Prostate gland (tissue), 2 donors: ENCODE results near the gene MPEG1. TPM values are rescaled to one million over a fixed set of nuclear protein-coding genes. Genes with fewer than 3 reads are reported as not detected.

Source experiments
- DNase-seq: peaks from one replicate; pipeline ENCODE4 v3.0.0-alpha.2; 2019; ENCODE audit warnings: low spot score
- H3K27ac ChIP-seq, 2 donors: fragments of 200-600 bp; sonication (generic); 2 replicates each; pipeline ENCODE4 v1.5.1; 2017 to 2019
- H3K27me3 ChIP-seq: fragments of 200-600 bp; sonication (generic); replicated peaks from 2 replicates; pipeline ENCODE4 v1.5.1; 2019; ENCODE audit not compliant: insufficient read depth
- H3K36me3 ChIP-seq, 2 donors: fragments of 200-600 bp; sonication (generic); 1 replicate in 1 of 2; 2 replicates in 1 of 2; pipeline versions ENCODE4 v1.5.1 to v1.8.1; 2017 to 2019
- H3K4me1 ChIP-seq: fragments of 200-600 bp; sonication (generic); replicated peaks from 2 replicates; pipeline ENCODE4 v1.5.1; 2019
- H3K4me3 ChIP-seq, 2 donors: fragments of 200-600 bp; sonication (generic); 2 replicates each; pipeline ENCODE4 v1.5.1; 2017 to 2019
- H3K9me3 ChIP-seq: fragments of 200-600 bp; sonication (generic); 2 replicates; pipeline ENCODE4 v1.5.1; 2017
- POLR2A ChIP-seq: fragments of 450-650 bp; IDR thresholded peaks from one replicate; pipeline ENCODE4 v1.6.1; 2016; ENCODE audit warnings: antibody characterized with exemption, mild to moderate bottlenecking
- POLR2AphosphoS5 ChIP-seq: sonication (generic); formaldehyde crosslinking; IDR thresholded peaks from one replicate; pipeline ENCODE4 v1.6.1; 2017; ENCODE audit warnings: antibody characterized with exemption
- WGBS: methylation state at CpG from one replicate; pipeline ENCODE4 v1.1.5; 2018; 5-methylcytosine and 5-hydroxymethylcytosine counted together
- intact Hi-C: fragments of 100-400 bp; cut with DNase I; formaldehyde crosslinking; loops from one replicate; pipeline ENCODE4 v1.14.2; 2022
- total RNA-seq, 2 donors: library from RNA; depleted of rRNA; stranded (reverse); fragments of >200 nt; gene quantifications; one replicate each; pipeline ENCODE4 v1.1.0, GENCODE V29; 2016
- TF ChIP-seq, protein P1 (sequence below), 4 experiments: fragments of 200-600 bp in 2 of 4; fragments of 450-650 bp in 2 of 4; sonication (generic) in 2 of 4; IDR thresholded peaks; 1 replicate in 3 of 4; 2 replicates in 1 of 4; pipeline ENCODE4 v1.5.1; 2016 to 2019; ENCODE audit warnings: antibody characterized with exemption in 4 of 4, mild to moderate bottlenecking in 2 of 4, moderate library complexity in 2 of 4

MPEG1 gene
- total RNA-seq, 2 donors from 2014 or later = 3.2 to 8.2 TPM

DNA sequence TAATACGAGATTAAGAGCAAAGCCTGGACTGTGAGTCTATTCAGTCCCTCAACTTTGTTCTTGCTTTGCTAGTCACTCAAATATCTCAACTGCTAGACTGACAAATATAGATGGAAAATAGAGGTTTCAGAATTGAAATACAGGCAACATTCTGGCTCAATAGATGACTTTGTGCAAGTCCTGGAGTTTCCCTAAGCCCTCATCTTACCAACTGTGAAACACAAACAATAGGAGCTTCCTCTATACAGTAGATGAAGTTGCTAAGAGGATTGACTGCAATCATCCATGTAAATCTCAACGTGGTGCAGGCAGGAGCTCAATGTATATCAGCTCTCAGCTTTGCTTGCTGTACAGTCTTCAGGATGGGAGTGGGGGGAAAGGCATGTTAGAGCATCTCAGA lies 6.2 kb upstream of the MPEG1 start:
- 59% methylated on average over 2 of the region's 2 CpGs for WGBS
- DNase-seq = no peak
- intact Hi-C loops = no loop called here
- Histone ChIP-seq H3K9me3 (no peaks in the 10 kb centered on the region), H3K4me1 (no peaks in the 10 kb centered on the region), H3K4me3 (no peak overlapping the region), H3K27me3 (no peaks in the 10 kb centered on the region), H3K36me3 (no peaks in the 10 kb centered on the region), H3K27ac (no peak overlapping the region)
- TF ChIP-seq POLR2AphosphoS5 (no peak), POLR2A (no peak)
- TF ChIP-seq, protein P1, sequence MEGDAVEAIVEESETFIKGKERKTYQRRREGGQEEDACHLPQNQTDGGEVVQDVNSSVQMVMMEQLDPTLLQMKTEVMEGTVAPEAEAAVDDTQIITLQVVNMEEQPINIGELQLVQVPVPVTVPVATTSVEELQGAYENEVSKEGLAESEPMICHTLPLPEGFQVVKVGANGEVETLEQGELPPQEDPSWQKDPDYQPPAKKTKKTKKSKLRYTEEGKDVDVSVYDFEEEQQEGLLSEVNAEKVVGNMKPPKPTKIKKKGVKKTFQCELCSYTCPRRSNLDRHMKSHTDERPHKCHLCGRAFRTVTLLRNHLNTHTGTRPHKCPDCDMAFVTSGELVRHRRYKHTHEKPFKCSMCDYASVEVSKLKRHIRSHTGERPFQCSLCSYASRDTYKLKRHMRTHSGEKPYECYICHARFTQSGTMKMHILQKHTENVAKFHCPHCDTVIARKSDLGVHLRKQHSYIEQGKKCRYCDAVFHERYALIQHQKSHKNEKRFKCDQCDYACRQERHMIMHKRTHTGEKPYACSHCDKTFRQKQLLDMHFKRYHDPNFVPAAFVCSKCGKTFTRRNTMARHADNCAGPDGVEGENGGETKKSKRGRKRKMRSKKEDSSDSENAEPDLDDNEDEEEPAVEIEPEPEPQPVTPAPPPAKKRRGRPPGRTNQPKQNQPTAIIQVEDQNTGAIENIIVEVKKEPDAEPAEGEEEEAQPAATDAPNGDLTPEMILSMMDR (IDR thresholded peaks at IDR 0.05) = no peak

DNA sequence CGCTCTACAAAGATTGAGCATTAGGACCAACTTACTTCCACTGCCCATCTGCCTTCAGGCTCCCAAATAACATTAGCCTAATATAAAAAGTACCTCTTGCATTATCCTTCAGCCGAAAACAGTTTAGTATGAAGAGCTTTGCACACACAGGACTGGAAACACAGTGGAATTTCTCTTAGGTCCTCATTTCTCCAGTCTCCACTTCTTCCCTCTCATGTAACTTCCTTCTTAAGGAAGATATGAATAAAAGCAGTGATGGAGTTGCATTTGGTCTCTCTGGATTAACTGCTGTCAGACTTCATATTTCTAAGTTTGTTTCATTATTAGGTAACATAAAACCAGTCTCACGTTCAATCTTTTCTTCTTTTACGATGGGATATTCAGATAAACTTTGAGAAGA lies 5.6 kb upstream of the MPEG1 start:
- no peak for DNase-seq
- Histone ChIP-seq H3K4me1 (no peaks in the 10 kb centered on the region), H3K9me3 (no peaks in the 10 kb centered on the region), H3K27me3 (no peaks in the 10 kb centered on the region), H3K36me3 (no peaks in the 10 kb centered on the region), H3K4me3 (no peak overlapping the region), H3K27ac (no peak overlapping the region)
- WGBS = 81% methylated on average over 4 of the region's 4 CpGs
- intact Hi-C loops = no loop called here
- TF ChIP-seq POLR2AphosphoS5 = no peak

DNA sequence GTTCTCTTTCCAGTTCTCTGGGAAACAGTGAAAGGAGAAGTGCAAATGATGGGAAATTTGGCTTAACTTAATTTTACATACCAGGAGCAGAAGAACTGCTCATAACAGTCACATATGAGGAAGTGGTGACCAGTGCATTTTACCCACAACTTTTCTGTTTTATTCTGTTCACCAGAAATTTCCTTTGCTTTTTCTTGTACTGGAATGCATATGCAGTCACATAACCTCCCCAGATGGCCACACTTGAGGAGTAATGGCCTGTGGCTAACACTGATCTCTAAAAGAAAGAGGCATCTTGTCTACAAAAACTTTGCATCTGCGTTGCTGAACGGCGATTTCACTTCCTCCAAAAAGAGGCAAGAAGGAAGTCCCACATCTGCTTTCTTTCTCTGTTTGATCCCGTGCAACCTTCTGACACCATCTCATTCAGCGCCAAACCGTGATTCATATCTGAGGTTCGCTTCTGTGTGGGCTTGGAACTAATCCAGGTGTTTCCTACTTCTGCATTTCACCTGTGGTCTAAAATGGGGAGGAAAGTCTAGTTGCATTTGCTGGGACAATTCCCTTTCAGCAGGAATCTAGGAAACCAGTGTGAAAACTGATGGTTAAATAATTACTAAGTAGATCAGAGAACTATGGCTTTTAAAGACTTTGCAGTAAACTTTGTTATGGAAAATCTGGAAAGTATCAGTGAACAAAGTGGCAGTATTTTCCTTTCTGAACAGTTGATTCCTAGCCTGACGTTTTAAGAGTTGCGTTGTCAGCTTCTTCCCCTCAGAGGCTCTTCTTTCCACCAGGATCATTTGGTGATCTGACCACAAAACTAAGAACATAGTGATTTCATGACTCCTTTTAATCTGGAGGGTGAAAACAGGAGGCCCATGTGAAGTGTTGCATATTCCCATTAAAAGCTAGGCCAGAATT lies 4.2 kb upstream of the MPEG1 start:
- no peak overlapping the region for H3K27ac ChIP-seq
- no peaks in the 10 kb centered on the region for H3K9me3 ChIP-seq
- no peak for DNase-seq
- no peaks in the 10 kb centered on the region for H3K36me3 ChIP-seq
- 14% methylated on average over 9 of the region's 9 CpGs for WGBS
- intact Hi-C loops = no loop called here
- no peak overlapping the region for H3K4me3 ChIP-seq
- no peaks in the 10 kb centered on the region for H3K27me3 ChIP-seq
- no peaks in the 10 kb centered on the region for H3K4me1 ChIP-seq
- TF ChIP-seq, protein P1 (IDR thresholded peaks at IDR 0.05) = no peak

DNA sequence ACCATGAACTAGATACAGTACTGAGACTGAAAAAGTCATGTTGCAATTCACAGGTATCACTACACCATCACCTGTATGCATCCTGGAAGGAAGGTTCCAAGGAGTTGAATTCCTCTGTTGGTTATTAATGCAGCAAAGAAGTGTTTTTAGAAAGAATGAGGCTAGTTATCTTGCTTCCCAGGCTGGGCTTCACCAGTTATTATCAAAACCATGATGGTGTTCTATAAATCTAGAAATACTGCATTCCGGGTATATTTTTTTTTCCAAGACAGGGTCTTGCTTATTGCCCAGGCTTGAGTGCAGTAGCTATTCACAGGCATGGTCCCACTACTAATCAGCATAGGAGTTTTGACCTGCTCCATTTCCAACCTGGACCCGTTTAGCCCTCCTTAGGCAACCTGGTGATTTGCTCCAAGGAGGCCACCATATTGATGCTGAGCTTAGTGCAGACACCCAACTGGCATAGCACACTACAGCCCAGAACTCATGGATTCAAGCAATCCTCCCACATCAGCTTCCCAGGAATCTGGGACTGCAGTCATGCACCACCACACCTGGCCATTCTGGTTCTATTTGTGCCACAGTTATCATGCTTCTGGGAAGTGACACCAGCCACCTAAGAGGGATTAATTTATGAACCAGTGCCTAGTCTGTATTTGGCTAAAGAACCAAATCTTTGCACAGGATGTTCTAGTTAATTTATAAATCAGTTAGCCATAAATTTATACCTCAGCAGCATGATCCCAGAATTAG lies 1.6 kb upstream of the MPEG1 start:
- DNase-seq = no peak
- 100% methylated on average over 2 of the region's 2 CpGs for WGBS
- Histone ChIP-seq H3K4me1 (no peaks in the 10 kb centered on the region), H3K36me3 (no peaks in the 10 kb centered on the region), H3K27me3 (no peaks in the 10 kb centered on the region), H3K27ac (no peak overlapping the region), H3K9me3 (no peaks in the 10 kb centered on the region), H3K4me3 (no peak overlapping the region)
- intact Hi-C loops = no loop called here
- no peak for TF ChIP-seq POLR2A
- TF ChIP-seq, protein P1 (IDR thresholded peaks at IDR 0.05) = no peak
- TF ChIP-seq POLR2AphosphoS5 = no peak

DNA sequence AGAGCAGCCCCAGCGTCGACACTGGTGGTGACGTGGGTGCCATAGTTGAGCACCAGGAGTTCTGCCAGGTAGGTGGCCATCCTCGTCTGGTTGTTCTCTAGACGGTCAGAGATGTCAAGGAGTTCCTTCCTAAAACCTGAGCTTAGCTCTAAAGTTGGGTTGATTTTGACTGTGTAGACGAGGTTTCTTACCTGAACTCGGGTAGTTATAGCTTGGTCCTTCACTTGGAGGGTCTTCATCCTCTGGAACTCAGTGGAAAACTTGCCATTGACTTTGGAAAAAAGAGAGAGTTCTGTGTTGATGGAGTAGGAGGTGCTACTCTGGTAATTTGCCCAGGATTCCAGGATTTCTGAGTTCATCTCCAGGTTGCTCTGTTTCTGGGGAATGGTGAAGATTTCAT lies 505 bp downstream of the MPEG1 start:
- no peaks in the 10 kb centered on the region for H3K4me1 ChIP-seq
- no peaks in the 10 kb centered on the region for H3K9me3 ChIP-seq
- no peaks in the 10 kb centered on the region for H3K36me3 ChIP-seq
- H3K4me3 ChIP-seq = no peak overlapping the region
- 83% methylated on average over 7 of the region's 7 CpGs for WGBS
- DNase-seq = no peak
- intact Hi-C loops = no loop called here
- H3K27ac ChIP-seq = no peak overlapping the region
- TF ChIP-seq POLR2A (no peak), POLR2AphosphoS5 (no peak)
- TF ChIP-seq, protein P1 (IDR thresholded peaks at IDR 0.05) = no peak
- no peaks in the 10 kb centered on the region for H3K27me3 ChIP-seq
